ENCODE results near the gene BABAM2.
"Not testable (repeated sequence)": the region's sequence is repeated elsewhere in the genome, so short reads cannot be mapped to it uniquely, and the experiment has no call there.

BABAM2 gene

DNA sequence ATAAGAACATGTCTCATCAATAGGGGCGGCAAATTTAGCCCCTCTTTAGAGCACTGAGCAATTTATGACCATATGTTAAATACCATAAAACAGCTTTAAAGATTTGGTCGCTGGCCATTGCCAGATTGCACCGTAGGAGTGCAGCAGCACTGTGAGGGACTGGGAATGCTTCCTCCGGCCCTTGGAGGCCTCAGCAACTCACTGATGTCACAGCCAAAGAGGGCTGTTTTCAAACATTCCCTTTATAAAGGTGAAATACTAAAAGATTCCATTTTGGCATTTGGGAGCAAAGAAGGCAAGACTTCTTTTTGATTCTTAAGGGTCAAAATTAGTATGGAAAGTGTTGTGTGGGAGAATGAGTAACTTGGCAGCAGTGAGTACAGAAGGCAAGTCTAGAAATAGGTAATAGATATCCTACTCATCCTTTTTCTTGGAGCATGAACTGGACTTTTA lies 63.7 kb downstream of the BABAM2 start:
- ATAC-seq: peak in 1 of 2 donors; percentile 14

GRCh38 chr2:27954771-27955383 lies 64.3 kb downstream of the BABAM2 start:
- peak; percentile 86 to 93 for ATAC-seq

- no peak for ATAC-seq
These were observed 65.0 kb downstream of the BABAM2 start for GRCh38 chr2:27955384-27956161.

GRCh38 chr2:27956888-27957287 lies 66.4 kb downstream of the BABAM2 start:
- ATAC-seq: no peak

DNA sequence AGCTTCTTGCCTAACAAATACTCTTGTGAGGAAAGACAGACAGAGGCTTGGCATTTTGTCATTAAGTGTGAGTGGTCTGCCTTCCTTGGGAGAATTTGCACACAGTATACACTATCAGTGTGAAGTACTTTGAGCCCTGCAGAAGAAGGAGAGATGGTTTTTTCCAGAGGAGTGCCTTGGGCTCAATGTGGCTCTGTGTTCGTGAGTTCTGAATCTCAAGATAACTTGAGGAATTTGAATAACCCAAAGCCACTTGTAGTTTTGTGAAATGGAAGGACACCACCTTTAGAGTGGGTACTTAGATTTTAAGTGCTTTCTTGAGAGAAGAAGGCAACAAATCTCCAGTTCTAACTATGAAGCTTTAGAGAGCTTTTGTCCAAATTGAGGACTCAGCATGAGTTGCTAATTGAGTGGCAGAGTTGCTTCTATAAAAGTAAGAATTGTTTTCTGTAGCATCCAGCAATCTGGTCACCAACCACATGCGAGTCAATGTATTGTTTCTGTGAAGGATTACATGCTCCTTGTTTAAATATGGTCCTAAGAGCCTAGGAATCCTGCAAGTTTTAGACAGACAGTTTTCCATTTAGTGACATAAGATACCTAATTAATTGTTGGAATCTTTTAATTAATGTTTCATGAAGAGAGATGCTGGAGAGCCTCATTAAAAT lies 68.3 kb downstream of the BABAM2 start:
- no peak for ATAC-seq

DNA sequence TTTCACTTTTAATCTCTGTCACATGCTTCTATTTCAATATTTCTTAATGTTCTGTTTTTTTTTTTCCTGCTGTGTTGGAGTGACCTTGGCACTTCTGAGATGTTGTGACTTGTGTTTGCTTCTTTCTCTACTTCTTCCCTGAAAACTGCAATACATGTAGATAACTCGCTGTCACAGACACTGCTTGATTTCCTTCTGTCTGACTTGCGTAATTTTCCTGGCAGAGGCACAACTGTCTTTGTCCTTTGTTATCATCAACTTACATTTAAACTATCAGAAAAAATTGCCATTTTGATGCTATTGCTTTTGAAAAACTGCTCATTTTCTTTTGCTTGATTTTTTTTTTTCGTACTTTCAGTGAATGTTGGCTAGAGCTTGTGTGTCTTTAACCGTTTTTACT lies 69.0 kb downstream of the BABAM2 start:
- ATAC-seq: no peak

- peak; percentile 83 for ATAC-seq
These were observed 69.8 kb downstream of the BABAM2 start for GRCh38 chr2:27960237-27960912.

- ATAC-seq: no peak
These were observed 71.5 kb downstream of the BABAM2 start for GRCh38 chr2:27962006-27962405.

DNA sequence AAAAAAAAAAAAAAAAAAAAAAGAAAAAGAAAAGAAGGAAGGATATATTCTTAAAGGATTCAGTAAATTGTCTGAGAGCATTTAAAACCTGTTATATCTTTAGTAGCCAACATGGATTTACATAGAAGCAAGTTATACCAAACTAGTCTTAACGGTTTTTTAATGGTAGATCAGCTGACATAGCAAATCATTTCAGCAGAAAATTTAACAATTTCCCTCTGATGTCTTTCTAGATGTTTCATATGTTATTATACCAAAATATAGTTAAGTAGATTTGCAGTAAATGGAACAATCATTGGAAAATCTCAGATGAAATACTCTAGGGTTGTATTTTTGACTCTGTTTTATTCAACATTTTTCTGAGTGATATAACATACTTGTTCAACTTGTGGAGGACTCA lies 72.9 kb downstream of the BABAM2 start:
- no peak for ATAC-seq

DNA sequence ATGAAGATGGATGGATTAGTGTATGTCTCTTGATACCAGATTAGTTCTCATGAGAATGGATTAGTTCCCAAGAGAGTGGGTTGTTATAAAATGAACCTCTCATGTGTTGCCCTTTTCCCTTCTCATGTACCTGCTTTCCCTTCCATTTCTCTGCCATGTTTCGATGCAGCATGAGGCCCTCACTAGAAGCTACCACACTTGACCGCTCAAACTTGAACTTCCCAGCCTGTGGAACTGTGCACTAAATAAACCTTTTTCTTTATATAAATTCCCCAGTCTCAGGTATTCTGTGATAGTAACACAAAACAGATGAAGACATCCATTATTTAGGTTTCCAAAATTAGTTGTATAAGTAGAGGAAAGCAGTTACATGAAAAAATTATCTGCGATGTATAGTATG lies 73.5 kb downstream of the BABAM2 start:
- no peak for ATAC-seq

DNA sequence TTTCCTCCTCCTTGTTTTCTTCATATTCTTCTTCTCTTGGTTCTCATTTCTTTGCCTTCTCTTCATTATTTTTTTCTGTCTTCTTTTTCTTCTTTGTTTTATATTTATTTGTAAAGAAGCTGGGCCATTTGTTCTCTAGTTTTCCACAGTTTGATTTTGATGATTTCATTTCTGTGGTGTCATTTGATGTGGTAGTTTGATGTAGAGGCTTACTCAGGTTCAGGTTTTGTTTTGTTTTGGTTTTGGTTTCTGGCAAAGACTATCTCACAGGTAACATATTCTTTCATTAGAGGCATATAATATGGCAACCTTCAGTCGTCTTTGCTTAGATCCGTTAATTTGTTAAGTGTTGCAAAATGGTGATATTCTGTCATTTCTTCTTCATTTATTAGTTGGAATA lies 75.3 kb downstream of the BABAM2 start:
- ATAC-seq: peak; percentile 99

DNA sequence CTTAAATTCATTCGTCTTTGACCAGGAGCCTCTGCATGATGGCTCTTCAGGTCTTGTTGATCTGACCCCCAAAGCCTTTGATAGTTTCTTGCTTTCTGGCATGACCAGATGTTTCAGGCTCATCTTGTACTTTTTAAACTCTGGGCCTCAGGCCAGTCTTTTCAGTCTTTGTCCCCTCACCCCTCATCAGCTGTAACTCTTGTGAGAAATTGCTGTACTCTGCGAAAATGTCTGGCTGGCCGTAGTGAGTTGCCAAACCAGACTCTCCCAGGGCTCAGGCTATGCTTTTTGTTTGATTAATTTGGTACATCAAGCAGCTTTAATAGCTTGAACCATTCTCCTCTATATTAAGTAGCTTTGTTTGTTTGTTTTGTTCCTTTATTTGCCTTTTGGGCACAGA lies 75.9 kb downstream of the BABAM2 start:
- no peak for ATAC-seq

- ATAC-seq: no peak
These were observed 76.5 kb downstream of the BABAM2 start for GRCh38 chr2:27967076-27967475.

GRCh38 chr2:27968045-27968444 lies 77.5 kb downstream of the BABAM2 start:
- not testable (repeated sequence) for ATAC-seq

- ATAC-seq: not testable (repeated sequence)
These were observed 78.4 kb downstream of the BABAM2 start for GRCh38 chr2:27968957-27969356.

DNA sequence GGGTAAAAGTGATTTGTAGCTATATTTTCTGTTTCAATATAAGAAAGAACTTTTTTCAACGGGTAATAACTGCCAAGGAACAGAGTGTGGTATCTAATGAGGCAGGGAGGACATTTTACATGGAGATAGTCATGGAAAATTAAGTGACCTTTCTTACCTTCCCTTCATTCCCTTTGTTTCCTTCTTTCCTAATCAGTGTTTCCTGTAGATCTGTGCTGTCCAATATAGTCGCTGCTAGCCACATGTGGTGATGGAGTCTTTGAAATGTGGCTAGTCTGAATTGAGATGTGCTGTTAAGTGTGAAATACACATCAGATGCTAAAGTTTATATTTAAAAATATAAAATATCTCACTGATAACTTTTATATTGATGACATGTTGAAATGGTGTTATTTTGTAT lies 81.8 kb downstream of the BABAM2 start:
- ATAC-seq: no peak

DNA sequence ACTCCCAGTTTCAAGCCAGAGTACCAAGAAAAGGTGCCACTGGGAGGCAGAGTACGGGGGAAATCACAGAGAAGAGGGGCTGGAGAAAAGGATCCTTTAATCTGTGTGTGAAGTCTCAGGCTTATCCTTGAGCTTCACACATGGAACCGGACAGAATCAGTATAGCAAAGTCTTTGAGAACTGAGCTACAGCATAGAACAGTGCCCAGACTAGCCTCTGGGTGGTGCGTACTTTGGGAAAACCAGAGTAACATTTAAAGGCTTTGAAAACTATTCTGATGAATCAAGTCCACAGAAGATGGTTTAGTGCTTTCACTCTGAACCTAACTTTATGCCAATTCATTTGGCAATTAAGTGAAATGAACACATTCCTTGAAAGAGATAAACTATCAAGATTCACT lies 83.1 kb downstream of the BABAM2 start:
- ATAC-seq: no peak

DNA sequence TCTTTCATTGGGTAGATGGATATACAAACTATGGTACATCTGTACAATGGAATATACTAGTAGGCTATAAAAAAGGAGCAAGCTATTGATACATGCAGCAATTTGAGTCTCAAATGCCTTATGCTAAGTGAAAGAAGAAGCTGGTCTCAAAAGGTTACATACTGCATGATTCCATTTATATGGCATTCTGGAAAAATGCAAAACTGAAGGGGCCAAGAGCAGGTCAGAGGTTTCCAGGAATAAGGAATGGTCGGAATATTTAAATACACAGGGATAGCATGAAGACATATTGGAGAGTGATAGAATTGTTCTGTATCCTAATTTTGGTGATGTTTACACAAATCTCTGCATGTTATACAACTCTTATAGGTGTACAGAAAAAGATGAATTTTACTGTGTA lies 85.8 kb downstream of the BABAM2 start:
- ATAC-seq: no peak

DNA sequence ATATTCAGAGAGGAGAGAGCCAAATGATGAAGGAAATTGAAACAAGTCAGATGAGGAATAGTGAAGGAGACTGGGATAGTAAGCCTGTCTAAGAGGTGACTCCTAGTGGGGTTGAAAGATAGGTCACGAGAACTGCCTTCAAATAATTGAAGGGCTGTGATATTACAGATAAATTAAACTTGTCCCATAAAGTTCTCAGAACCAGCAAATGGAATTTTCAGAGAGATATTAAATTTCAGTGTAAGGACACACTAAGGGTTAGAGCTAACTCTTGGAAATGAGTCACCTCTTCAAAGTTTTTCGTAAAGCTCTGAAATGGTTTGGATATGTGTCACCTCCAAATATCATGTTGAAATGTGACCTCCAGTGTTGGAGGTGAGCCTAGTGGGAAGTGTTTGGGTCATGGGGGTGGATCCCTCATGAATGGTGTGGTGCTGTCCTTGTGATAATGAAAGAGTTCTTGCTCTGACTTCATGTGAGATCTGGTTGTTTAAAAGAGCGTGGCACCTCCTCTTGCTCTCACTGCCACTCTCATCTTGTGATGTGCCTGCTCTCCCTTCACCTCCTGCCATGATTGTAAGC lies 87.3 kb downstream of the BABAM2 start:
- peak; percentile 80 to 81 for ATAC-seq

DNA sequence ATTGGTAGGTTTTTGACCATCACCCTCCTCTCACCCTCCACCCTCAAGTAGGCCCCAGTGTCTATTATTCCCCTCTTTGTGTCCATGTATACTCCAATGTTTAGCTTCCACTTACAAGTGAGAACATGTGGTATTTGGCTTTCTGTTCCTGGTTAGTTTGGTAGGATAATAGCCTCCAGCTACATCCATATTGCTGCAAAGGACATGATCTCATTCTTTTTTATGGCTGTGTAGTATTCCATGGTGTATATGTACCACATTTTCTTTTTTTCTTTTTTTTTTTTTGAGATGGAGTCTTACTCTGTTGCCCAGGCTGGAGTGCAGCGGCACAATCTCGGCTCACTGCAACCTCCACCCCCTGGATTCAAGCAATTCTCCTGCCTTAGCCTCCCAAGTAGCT lies 88.2 kb downstream of the BABAM2 start:
- not testable (repeated sequence) for ATAC-seq

DNA sequence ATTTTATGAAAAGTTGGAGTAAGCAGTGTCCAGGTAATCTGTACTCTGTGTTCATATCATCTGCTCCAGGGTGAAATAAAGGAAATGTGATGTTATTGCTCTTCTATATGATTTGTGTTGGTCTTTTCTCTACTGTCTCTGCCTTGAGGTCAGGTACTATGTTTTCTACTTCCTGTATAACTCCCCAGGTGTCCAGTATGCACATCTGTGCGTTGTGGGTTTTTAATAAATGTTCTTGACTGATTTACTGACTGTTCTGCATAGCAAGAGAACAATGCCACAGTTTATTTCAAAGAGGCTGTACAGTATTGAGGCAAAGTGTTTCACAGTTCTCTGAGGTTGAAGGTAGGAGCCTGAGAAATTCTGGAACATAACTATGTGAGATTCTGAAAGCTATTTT lies 89.7 kb downstream of the BABAM2 start:
- ATAC-seq: no peak

DNA sequence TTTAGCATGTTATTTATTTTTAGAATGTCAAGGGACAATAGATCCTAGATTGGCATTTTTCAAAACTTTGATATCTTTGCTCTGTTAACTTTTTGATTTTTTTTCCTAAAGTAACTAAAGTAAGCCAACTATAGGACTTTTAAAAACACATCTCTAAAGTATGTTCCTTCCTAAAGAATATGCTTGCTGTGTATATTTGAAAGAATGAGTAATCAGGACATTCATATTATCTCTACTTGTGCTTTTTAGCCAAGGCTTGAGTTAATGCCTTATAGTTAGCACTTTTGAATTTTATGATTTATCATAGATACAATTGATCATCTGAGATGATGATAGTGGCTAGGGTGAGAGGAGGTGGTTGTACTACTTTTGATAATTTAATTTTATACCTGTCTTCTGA lies 93.6 kb downstream of the BABAM2 start:
- ATAC-seq: no peak

GRCh38 chr2:27988306-27988705 lies 97.8 kb downstream of the BABAM2 start:
- ATAC-seq: no peak

Measured in activated CD4-positive, CD25-positive, alpha-beta regulatory T cell treated with anti-CD3 and anti-CD28 coated beads, Interleukin-2, amount 50 U/mL, for 24 hours (primary cell).